IPS DF 6.9 (cell line): ENCODE results near the gene DHX34.

ENCODE experiments used
- DNase-seq: peaks from one replicate; pipeline ENCODE4 v3.0.0-alpha.2; 2013; ENCODE audit warnings: low read depth, low spot score
- H3K27ac ChIP-seq: one replicate; pipeline ENCODE4 v1.5.1; 2013; ENCODE audit warnings: low read length, control low read depth
- H3K27me3 ChIP-seq: 2 replicates; pipeline ENCODE4 v1.6.1; 2013; ENCODE audit warnings: mild to moderate bottlenecking, low read length; ENCODE audit not compliant: control insufficient read depth, insufficient read depth
- H3K36me3 ChIP-seq: 2 replicates; pipeline ENCODE4 v1.6.1; 2013; ENCODE audit warnings: low read length; ENCODE audit not compliant: control insufficient read depth, insufficient read depth
- H3K4me1 ChIP-seq: 2 replicates; pipeline ENCODE4 v1.6.1; 2013; ENCODE audit warnings: low read length; ENCODE audit not compliant: control insufficient read depth, insufficient read depth
- H3K4me3 ChIP-seq: 2 replicates; pipeline ENCODE4 v1.5.1; 2013; ENCODE audit warnings: mild to moderate bottlenecking, low read length
- H3K9me3 ChIP-seq: 2 replicates; pipeline ENCODE4 v1.6.1; 2013; ENCODE audit warnings: low read length, inconsistent platforms; ENCODE audit not compliant: control insufficient read depth, insufficient read depth
- WGBS: extraction: QIAGEN DNeasy Blood & Tissue Kit; methylation state at CpG from one replicate; pipeline ENCODE4 v1.1.7; 2013; ENCODE audit warnings: mixed read lengths, missing lambda C conversion rate; ENCODE audit not compliant: insufficient read length, insufficient coverage; 5-methylcytosine and 5-hydroxymethylcytosine counted together

DHX34 gene

GRCh38 chr19:47419030-47419783 lies 70.1 kb downstream of the DHX34 start, which contains the start of gene MEIS3:
TSS of gene MEIS3 (minus strand) at chr19:47419527. CDS start at chr19:47419081, 446 bp downstream.
- Histone ChIP-seq H3K4me3 (peak within 1 kb of the TSS; percentile 47; the same call in 1 of the 2 replicates), H3K27ac (no peak within 1 kb of the TSS), H3K36me3 (peaks cover 4% of the 10 kb centered on the region), H3K27me3 (peaks cover 48% of the 10 kb centered on the region), H3K9me3 (no peaks in the 10 kb centered on the region), H3K4me1 (peaks cover 6% of the 10 kb centered on the region)
- WGBS = no CpG with 5 or more reads among the region's 70 CpGs
- no peak for DNase-seq

GRCh38 chr19:47419789-47420188 lies 70.7 kb downstream of the DHX34 start:
- Histone ChIP-seq H3K4me3 (no peak overlapping the region; the same call in 1 of the 2 replicates), H3K36me3 (no peaks in the 10 kb centered on the region; the same call in 1 of the 2 replicates), H3K27me3 (peaks cover 48% of the 10 kb centered on the region), H3K9me3 (no peaks in the 10 kb centered on the region), H3K4me1 (peaks cover 6% of the 10 kb centered on the region), H3K27ac (no peak overlapping the region)
- no peak for DNase-seq
- WGBS = no CpG with 5 or more reads among the region's 19 CpGs

GRCh38 chr19:47421244-47421786 lies 72.2 kb downstream of the DHX34 start:
- Histone ChIP-seq H3K27me3 (peaks cover 45% of the 10 kb centered on the region), H3K36me3 (no peaks in the 10 kb centered on the region), H3K4me1 (peaks cover 6% of the 10 kb centered on the region), H3K4me3 (no peak overlapping the region), H3K27ac (no peak overlapping the region), H3K9me3 (no peaks in the 10 kb centered on the region)
- WGBS = no CpG with 5 or more reads among the region's 16 CpGs
- DNase-seq = no peak

GRCh38 chr19:47421844-47422395 lies 72.8 kb downstream of the DHX34 start:
- H3K27ac ChIP-seq = no peak overlapping the region
- peaks cover 44% of the 10 kb centered on the region for H3K27me3 ChIP-seq
- no CpG with 5 or more reads among the region's 31 CpGs for WGBS
- no peaks in the 10 kb centered on the region for H3K9me3 ChIP-seq
- no peaks in the 10 kb centered on the region for H3K36me3 ChIP-seq
- DNase-seq = no peak
- H3K4me3 ChIP-seq = no peak overlapping the region
- peaks cover 6% of the 10 kb centered on the region for H3K4me1 ChIP-seq

GRCh38 chr19:47422417-47423163 lies 73.5 kb downstream of the DHX34 start:
- Histone ChIP-seq H3K9me3 (no peaks in the 10 kb centered on the region), H3K27ac (no peak overlapping the region), H3K27me3 (peaks cover 43% of the 10 kb centered on the region), H3K4me3 (no peak overlapping the region), H3K36me3 (no peaks in the 10 kb centered on the region), H3K4me1 (peaks cover 5% of the 10 kb centered on the region)
- DNase-seq = no peak
- WGBS = no CpG with 5 or more reads among the region's 1 CpG

- no peaks in the 10 kb centered on the region for H3K9me3 ChIP-seq
- H3K36me3 ChIP-seq = no peaks in the 10 kb centered on the region
- peaks cover 37% of the 10 kb centered on the region for H3K27me3 ChIP-seq
- no peak overlapping the region for H3K27ac ChIP-seq
- no peak for DNase-seq
- no CpG with 5 or more reads among the region's 19 CpGs for WGBS
- peaks cover 1% of the 10 kb centered on the region; the same call in 1 of the 2 replicates for H3K4me1 ChIP-seq
- H3K4me3 ChIP-seq = no peak overlapping the region
Measured at GRCh38 chr19:47423203-47423882, 74.2 kb downstream of the DHX34 start.

GRCh38 chr19:47427241-47428176 lies 78.4 kb downstream of the DHX34 start:
- Histone ChIP-seq H3K4me1 (no peaks in the 10 kb centered on the region; the same call in 1 of the 2 replicates), H3K4me3 (peak overlapping the region; percentile 14; the same call in 1 of the 2 replicates), H3K9me3 (no peaks in the 10 kb centered on the region), H3K36me3 (no peaks in the 10 kb centered on the region), H3K27ac (no peak overlapping the region), H3K27me3 (peaks cover 14% of the 10 kb centered on the region)
- no CpG with 5 or more reads among the region's 17 CpGs for WGBS
- peak; percentile 91 for DNase-seq

- Histone ChIP-seq H3K27ac (no peak overlapping the region), H3K4me3 (no peak overlapping the region; the same call in 1 of the 2 replicates), H3K36me3 (no peaks in the 10 kb centered on the region), H3K4me1 (no peaks in the 10 kb centered on the region), H3K9me3 (no peaks in the 10 kb centered on the region), H3K27me3 (peaks cover 7% of the 10 kb centered on the region)
- DNase-seq = peak; percentile 100
- WGBS = no CpG with 5 or more reads among the region's 27 CpGs
Measured at GRCh38 chr19:47428177-47428894, 79.2 kb downstream of the DHX34 start.
